Stimulated activated CD4-positive, alpha-beta T cell treated with anti-CD3 and anti-CD28 coated beads, Interleukin-15, amount 100 ng/mL, for 1 hour (primary cell): Measurements from ENCODE around the gene ITPR1.

ENCODE experiments used
- DNase-seq, 2 donors: peaks; one replicate each; pipeline ENCODE4 v3.0.0-alpha.2; 2020; ENCODE audit warnings: low read depth in 1 of 2, low spot score in 1 of 2

ITPR1 gene

DNA sequence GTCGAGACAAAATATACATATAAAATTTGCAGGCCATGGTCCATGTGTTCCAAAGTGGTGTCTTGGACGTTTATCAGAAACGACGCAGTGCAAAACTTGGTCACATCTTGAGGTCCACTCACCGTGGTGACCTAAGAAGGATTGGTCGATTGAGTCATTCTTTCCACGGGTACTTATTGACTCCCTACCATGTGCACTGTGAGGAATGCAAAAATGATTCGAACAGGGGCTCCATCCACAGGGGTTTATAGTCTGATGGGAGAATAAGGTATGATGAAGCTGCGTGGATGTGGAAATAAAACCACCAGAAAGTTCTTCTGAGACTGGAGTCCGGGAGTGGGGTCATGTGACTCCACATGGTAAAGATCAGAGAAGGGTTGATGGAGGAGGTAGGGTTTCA is 185.2 kb downstream of the ITPR1 start:
- no peak for DNase-seq

DNA sequence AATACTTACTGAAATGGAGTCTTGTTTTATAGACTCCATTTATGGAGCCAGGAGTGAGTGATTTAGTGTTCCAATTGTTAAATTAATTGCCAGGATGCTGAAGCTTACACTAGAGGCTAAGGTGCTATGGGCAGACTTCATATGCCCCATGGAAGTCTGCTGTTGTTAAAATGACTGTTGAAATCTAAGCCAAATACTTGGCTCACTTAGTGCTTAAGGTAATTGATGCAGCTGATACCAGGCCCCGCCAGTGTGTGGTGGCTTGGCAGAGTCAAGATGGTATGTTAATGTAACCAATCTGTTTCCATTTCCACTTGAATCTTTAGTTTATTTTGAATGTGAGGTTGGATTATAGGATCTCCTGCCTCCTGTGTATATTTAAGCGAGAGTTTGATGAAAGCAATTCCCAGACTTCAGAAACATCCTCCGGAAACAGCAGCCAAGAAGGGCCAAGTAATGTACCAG is 187.1 kb downstream of the ITPR1 start:
- DNase-seq = no peak

DNA sequence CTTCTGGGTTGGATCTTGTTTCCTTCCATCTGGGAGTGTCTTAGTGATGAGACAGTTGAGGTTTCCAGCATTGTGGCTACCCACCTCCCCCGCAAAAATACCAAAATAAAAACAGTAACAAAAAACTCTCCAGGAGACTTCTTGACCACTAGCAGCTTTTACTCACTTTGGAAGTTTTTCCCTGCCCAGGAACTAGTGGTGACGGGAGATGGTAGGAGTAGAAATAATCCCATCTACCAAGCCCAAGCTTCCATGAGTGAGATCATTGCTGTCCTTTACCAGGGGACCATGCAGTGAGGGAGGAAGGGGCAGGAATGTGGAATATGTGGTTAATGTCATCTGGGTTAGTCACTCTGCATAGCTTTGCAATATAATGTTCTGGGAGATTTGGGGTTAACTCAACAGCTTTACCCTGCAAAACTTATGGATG is 187.7 kb downstream of the ITPR1 start:
- DNase-seq = no peak

DNA sequence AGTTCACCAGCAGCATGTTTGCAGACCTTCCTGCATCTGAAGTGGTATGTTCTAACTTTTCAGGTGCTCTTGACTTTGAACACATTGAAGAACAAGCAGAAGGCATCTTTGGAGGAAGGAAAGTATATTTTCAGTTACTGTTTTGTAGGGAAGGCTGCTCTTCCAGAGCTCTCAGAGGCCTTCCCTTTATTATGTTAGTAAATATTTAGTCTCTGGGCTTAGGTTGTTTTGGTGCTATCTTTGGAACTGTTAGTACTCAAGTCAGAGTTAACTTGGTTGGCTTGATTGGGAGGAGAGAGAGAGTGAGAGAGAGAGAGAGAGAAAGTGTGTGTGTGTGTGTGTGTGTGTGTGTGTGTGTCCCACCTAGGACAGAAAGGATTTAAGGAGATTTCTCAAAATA is 188.2 kb downstream of the ITPR1 start:
- DNase-seq = no peak

DNA sequence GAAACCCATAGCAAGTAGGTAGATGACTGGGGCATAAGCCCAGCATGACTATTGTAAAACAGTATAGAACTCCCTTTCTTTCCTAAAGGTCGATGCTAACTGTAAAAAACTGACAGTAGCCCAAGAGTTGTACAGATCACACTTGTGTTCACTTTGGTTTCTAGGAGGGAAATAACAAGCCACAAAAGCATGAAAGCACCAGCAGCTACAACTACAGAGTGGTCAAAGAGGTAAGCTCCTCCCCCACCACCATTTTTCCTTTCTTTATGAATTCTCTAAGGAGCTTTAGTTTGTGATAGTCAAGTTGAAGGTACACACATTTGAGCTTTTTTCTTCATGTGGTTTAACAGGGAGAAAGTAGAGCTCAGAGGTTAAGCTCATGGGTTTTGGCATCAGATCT is 191.0 kb downstream of the ITPR1 start:
- no peak for DNase-seq

DNA sequence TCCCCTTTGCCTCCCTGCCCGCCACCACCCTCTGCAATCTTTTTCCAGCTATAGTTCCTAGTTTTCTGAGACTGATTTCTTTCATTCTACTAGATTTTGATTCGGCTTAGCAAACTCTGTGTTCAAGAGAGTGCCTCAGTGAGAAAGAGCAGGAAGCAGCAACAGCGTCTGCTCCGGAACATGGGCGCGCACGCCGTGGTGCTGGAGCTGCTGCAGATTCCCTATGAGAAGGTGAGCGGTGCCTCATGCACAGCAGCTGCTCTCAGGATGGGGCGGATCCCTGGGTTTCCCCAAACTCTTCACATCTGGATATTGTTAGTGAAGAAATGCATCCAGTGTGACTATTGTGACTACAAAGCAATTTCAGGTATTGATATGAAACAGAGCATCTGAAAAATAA is 191.8 kb downstream of the ITPR1 start:
- no peak for DNase-seq

DNA sequence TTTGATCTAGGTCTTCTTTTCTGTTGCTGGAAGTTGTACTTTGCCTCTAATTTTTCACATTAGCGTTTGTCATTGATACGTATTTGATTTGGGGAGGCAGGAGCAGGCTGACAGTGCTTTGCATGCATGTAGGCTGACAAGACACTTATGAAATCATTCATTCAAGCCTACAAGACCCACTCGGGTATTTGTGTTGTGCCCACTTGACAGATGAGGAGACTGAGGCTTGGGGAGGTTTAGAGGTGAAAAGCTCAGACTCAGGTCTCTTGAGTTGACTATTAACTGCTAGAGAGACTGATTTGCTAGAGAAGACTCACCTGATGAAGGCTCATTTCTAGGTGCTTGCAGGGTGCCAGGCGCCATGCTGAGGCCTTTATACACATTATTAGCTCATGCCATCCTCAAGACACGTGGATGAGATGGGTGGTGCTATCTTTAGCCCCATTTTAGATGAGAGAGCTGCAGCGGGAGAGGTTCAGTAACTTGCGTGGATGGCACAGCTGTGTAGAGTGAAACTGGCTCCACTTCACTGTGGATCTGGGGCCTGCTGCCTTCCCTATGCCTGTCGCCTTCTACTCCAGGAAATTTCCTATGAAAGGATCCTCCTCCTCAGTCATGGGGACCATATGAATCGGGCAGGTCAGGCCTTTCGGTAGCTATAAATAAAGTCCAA is 192.7 kb downstream of the ITPR1 start:
- DNase-seq = no peak

DNA sequence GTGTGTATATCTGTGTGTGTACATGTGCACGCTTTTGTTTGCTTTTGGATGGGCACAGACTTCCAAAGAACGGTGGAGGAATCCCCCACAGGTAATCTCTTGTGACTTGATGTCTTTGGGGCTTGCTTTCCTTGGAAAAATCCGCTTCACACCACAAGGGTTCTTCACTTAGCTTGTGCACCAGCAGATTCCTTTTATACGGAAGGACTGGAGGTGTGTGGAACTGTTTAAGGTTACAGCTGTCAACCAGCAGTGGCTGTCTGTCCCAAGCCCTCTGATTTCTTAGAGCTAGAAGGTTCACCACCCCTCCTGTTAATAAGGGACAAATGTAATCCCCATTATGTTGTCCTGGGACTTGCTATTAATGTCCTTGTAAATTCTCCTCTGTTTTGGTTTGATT is 193.5 kb downstream of the ITPR1 start:
- DNase-seq = no peak

DNA sequence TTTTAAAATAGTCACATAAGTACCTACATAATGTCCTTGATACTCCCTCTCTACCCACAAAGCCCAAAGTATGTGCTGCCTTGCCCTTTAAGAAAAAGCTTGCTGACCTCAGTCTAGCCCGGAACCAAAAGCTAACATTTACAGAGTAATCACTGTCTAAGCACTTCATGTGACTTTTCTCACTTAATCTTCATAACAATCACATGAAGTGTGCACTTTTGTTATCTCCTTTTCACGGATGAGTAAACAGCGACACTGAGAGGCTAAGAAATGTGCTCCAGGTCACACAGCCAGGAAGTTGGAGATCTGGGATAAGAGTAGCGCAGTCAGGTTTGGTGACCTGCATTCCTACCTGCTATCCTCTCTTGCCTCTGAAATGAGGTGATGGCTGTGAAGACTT is 194.0 kb downstream of the ITPR1 start:
- DNase-seq = no peak

DNA sequence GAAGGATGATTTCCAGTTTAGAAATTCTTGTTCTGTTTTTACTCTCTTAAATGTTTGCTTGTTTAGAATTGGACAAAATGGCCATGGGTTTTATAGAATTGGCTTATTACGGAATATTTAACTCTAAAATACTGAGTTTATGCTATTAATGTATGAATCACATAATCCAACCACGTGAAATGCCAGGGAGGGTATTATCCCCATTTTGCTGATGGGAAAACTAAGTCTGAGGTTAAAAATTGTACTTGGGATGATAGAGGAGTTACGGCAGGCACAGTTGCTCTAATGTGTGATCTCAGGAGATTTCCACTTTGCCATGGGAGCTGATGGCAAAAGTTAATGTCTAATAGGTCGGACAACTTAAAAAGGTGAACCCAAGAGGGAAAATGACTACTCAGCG is 194.4 kb downstream of the ITPR1 start:
- DNase-seq = no peak

DNA sequence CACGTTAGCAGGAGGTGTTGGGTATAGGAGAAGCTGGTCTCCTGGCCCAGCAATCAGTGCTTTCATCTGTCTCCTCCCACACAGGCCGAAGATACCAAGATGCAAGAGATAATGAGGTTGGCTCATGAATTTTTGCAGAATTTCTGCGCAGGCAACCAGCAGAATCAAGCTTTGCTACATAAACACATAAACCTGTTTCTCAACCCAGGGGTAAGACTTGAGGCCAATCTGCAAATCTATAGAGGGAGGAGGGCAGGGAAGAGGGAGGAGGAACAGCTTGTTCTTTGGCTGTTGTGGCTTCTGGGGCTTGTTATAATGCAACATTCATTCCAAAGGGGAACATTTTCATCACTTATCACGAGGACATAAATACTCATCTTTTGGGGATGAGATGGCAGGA is 195.3 kb downstream of the ITPR1 start:
- DNase-seq = no peak

DNA sequence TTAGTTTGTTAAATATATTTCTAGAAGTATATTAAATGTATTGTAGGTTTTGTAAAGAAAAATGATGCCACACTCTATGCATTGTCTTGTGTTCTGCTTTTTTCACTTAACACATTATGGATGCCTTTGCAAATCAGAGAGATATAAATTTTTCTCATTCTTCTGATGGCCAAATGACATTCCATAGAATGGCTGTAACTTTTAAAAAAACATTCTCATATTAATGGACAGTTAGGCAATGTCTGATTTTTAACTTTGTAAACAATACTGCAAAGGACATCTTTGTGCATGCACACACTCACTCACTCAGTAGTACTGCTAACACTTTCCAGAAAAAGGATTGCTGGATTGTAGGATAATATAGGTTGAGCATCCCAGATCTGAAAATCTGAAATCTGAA is 195.9 kb downstream of the ITPR1 start:
- DNase-seq = no peak

DNA sequence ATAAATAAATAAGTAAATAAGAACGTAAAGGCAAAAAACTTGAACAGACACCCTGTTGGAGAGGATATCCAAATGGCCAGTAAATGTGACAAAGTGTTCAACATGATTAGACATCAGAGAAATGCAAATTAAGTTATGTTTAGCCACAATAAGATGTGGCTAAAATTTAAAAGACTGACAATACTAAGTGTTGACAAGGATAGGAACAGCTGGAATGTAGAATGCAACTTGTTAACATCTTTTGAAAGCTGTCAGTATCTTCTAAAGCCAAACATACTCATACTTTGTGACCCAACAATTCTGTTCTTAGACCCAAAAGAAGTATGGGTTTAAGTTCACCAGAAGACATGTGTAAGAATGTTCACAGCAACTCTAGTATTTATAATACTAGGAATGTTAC is 197.1 kb downstream of the ITPR1 start:
- no peak for DNase-seq

DNA sequence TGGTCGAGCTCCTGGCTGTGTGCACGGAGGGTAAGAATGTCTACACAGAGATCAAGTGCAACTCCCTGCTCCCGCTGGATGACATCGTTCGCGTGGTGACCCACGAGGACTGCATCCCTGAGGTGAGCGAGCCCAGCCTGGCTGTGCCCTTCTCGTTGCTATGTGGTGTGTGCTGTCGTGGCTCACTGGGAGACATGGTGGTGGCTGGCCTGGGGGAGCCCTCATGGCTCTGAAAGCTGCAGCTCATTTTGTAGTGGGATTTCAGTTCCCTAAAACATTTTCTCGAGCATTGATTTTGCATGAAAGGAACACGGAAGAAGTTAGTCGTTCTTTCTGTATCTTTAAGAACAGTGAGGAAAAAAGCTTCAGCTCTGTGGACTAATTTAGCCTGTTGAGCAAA is 200.5 kb downstream of the ITPR1 start:
- no peak for DNase-seq

DNA sequence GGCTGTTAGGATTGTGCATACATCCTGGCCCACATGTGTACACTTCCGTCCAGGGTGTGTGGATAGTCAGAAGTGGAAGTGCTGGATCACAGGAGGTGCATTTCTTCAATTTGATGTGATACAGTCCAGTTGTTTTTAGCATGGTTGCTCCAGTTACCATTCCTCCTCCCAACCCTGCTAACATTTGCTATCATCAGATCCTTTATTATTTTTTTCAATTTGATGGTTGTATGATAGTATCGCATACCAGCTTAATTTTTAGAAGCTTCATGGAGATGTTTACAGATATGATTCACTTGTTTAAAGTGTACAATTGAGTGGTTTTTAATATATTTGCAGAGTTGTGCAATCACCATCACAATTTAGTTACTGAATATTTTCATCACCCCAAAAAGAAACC is 202.7 kb downstream of the ITPR1 start:
- no peak for DNase-seq

DNA sequence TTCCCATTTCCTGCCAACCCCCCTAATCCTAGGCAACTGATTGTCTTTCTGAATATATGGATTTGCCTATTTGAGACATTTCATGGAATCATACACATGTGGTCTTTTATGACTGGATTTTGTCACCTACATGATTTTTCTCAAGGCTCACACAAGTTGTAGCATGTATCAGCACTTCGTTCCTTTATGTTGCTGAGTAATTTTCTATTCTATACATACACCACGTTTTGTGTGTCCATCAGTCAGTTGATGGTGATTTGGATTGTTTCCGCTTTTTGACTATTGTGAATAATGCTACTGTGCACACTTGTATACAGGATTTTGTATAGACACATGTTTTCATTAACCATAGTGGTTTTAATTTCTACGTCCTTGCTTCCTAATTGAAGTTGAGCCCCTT is 203.1 kb downstream of the ITPR1 start:
- no peak for DNase-seq

DNA sequence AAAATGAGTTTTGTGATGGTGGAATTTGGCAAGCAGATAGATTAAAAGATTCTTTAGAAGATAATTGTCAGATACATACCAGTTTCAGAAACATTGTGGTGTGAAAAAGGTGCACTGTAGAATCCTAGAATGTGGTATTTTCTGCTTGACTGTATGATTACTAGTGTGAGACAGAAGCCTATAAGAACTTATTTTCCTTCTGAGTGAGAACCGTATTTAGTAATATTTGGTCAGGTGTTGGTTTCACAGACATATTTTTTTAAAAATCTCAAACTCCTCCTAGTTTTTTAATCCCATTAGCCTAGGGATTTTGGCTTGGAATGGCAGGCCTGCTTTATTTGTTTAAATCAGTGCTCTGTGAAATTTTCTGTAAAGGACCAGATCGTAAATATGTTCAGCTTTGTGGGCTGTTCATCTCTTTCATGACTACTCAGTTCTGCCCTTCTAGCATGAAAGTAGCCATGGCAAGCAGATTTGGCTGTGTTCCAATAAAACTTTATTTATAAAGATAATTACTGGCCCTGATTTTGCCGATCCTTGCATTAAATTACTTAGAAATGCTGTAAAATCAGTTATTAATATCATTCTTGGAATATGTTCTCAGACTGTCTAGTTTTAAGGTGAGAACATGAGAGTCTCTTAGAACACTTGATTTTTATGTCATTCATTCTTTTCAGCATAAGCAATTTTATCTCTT is 205.1 kb downstream of the ITPR1 start:
- no peak for DNase-seq

DNA sequence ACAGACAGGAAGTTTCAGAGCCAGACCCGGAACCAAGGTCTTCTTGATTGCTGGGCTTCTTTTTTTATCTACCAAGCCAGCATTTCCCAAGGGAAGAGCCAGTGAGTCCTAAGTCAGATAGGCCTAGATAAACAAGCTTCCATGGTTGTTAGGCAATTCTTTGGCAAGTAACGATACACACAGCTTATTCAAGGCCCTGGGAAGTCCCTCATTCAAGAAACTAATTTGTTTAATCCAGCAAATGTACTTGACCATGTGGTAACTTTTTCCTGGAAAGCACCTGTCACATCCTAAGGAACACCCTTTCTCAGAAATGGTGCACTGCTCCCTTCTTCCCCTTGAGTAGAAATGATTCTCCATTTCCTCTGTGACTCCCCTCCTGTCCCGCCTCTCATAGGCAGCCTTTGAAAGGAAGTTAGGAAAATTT is 209.9 kb downstream of the ITPR1 start:
- DNase-seq = no peak

DNA sequence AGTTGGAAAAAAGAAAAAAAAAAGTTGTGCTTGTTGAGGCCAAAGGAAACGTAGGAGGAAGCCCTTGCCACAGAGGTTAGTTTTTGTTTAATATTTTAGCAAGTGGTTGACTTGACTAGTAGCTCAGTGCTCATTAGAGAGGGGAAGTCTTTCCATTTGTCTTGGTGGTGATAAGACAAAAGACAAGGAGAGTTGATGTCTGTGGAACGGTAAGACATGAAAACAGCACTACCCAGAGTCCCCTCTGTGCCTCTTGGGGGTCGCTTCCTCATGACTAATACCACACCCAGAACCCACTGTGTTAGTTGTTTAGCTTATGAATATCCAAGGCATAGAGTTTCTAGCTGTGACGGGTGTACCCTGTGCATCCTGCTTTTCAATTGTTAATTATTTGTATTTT is 211.4 kb downstream of the ITPR1 start:
- DNase-seq = no peak

DNA sequence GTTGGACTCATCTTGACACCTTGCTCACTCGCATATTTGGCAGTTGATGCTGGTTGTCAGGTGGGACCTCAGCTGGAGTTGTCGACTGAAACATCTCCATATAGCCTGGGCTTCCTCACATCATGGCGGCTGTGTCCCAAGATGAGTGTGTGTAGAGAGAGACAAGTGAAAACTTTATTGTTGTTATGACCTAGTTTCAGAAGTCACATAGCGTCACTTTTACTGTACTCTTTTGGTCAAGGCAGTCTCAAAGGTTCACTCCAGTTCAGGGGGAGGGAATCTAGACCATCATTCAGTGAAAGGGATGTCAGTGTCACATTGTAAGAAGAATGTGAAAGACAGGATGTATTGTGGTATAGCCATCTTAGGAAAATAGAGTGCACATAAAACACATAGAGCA is 214.2 kb downstream of the ITPR1 start:
- DNase-seq = no peak

DNA sequence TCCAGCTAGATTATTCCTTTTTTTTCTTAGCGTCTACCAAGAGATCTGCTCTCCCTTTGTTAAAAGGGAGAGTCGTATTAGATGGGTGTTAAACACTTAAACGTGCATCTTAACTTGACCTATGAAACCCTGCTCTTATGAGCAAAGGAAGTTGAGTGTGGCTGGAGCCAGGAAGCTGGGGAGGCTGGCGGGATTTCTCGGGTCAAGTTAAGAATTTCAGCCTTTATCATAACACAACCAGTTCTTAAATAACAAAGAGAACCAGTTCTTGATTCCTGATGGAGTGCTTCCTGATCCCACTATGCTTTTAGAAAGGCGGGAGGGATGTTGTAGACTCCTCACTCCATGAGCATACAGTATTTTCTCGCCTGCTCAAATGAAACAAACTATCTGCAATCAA is 215.1 kb downstream of the ITPR1 start:
- no peak for DNase-seq

DNA sequence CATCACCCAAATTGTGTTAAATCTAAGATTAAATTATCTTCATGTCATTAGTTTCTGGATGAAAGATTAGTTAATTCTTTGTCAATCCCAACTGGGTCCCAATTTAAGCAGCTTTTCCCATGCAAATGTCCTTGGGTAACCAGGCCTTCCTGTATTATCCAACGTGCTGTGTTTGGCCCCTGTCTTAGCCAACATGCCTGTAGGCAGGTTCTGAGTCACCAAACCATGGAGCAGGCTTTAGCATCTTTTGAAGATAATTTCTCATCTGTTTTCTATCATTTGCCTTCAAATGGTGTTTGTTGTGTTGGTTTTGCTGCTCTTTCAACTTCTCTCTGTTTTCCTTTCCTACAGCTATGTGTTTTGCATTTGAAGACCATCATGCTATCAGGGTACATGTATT is 216.2 kb downstream of the ITPR1 start:
- no peak for DNase-seq

DNA sequence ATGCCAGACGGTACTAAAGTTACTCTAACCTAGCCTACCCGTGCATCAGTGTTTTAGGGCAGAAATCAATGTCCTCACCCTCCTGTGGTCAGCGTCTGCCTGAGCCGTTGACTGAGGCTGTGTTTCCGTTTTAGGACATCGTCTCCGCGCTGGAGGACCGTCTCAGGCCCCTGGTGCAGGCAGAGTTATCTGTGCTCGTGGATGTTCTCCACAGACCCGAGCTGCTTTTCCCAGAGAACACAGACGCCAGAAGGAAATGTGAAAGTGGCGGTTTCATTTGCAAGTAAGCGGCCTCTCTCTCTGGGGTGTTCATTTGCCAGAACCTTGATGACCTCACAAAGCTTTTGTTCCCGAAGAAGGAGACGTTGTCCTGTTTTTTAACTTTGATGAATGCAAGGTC is 217.0 kb downstream of the ITPR1 start:
- DNase-seq = no peak
